ENCODE measurements around the gene GRM5.

DNA sequence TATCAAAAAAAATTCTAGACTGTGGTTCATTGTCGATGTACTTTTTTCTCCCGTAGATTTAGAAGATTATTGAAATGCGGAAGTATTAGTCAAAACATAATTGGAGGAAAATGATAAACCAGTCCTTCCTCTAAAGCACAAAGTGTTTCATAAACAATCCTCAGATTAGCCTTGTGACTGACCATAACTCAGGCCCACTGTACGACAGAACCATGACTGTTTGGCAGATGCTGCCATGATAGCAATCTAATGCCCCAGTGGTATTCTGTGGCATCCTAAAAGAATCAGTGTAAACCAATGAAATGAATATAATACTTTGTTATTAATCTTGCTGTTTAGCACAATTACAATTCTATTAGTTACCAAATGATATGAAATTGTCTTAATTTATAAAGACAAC, 601.3 kb downstream of the GRM5 start:
- TF ChIP-seq POLR2AphosphoS5 (IDR thresholded peaks at IDR 0.05) (no peak), CTCF (IDR thresholded peaks at IDR 0.05) (no peak), POLR2A (IDR thresholded peaks at IDR 0.05) (no peak)
